Lower lobe of right lung (tissue), 2 donors: ENCODE measurements around the gene COL4A1. TPM values are rescaled to one million over a fixed set of nuclear protein-coding genes. Genes with fewer than 3 reads are reported as not detected.

Experiments used
- ATAC-seq, 2 donors: fragments of 200-7000 bp; cut with Tn5 transposase; one replicate each; pipeline ENCODE4 v1.9.1; 2020 to 2022; ENCODE audit warnings: mild to moderate bottlenecking in 2 of 2, moderate library complexity in 2 of 2
- DNase-seq: peaks from one replicate; pipeline ENCODE4 v3.0.0-alpha.2; 2020
- H3K27ac ChIP-seq: fragments of 200-600 bp; one replicate; pipeline ENCODE4 v1.8.0; 2022
- H3K27me3 ChIP-seq: fragments of 200-600 bp; one replicate; pipeline ENCODE4 v1.8.0; 2022; ENCODE audit warnings: low read depth
- H3K36me3 ChIP-seq: fragments of 200-600 bp; one replicate; pipeline ENCODE4 v1.8.0; 2022; ENCODE audit warnings: mild to moderate bottlenecking
- H3K4me1 ChIP-seq: fragments of 200-600 bp; one replicate; pipeline ENCODE4 v1.8.0; 2022
- H3K4me3 ChIP-seq: fragments of 200-600 bp; one replicate; pipeline ENCODE4 v1.8.0; 2022; ENCODE audit warnings: mild to moderate bottlenecking
- H3K9me3 ChIP-seq: fragments of 200-600 bp; one replicate; pipeline ENCODE4 v1.8.0; 2022
- CTCF ChIP-seq: fragments of 200-600 bp; IDR thresholded peaks from one replicate; pipeline ENCODE4 v1.8.0; 2022; ENCODE audit warnings: antibody characterized with exemption, mild to moderate bottlenecking
- intact Hi-C: fragments of 100-400 bp; cut with DNase I; formaldehyde crosslinking; loops from one replicate; pipeline ENCODE4 v1.11.0; 2022
- total RNA-seq: library from RNA; stranded (reverse); fragmentation: NEBNext Ultra II Directional; extraction: Animal tissue kit (Norgen Biotek cat#: 25700); gene quantifications from one replicate; pipeline ENCODE4 v1.2.1, GENCODE V29; 2021
- donor health status: DM: no; HTN: yes; CAD: no; lungs with severe emphysema.

The COL4A1 gene
- total RNA-seq, 1 donor from 2014 or later: 161 TPM

GRCh38 chr13:110244976-110245375, 62.0 kb downstream of the COL4A1 start:
- Histone ChIP-seq H3K27ac (no peak overlapping the region), H3K36me3 (peaks cover 8% of the 10 kb centered on the region), H3K9me3 (no peaks in the 10 kb centered on the region), H3K4me3 (no peak overlapping the region), H3K27me3 (no peaks in the 10 kb centered on the region), H3K4me1 (peaks cover 38% of the 10 kb centered on the region)
- intact Hi-C loops: no loop called here
- ATAC-seq (no peak), DNase-seq (no peak)
- no peak for TF ChIP-seq CTCF

- Histone ChIP-seq H3K4me1 (peaks cover 35% of the 10 kb centered on the region), H3K9me3 (no peaks in the 10 kb centered on the region), H3K27me3 (no peaks in the 10 kb centered on the region), H3K36me3 (peaks cover 8% of the 10 kb centered on the region), H3K4me3 (no peak overlapping the region), H3K27ac (no peak overlapping the region)
- no peak for TF ChIP-seq CTCF
- ATAC-seq: no peak
- DNase-seq: no peak
- intact Hi-C loops: no loop called here
Observed at GRCh38 chr13:110244071-110244830, 62.7 kb downstream of the COL4A1 start.

GRCh38 chr13:110242615-110243014, 64.3 kb downstream of the COL4A1 start:
- Histone ChIP-seq H3K9me3 (no peaks in the 10 kb centered on the region), H3K36me3 (peaks cover 8% of the 10 kb centered on the region), H3K27ac (no peak overlapping the region), H3K4me1 (peaks cover 38% of the 10 kb centered on the region), H3K4me3 (no peak overlapping the region), H3K27me3 (no peaks in the 10 kb centered on the region)
- DNase-seq (no peak), ATAC-seq (no peak)
- intact Hi-C loops: no loop called here
- no peak for TF ChIP-seq CTCF

- Histone ChIP-seq H3K4me1 (peaks cover 33% of the 10 kb centered on the region), H3K27ac (no peak overlapping the region), H3K27me3 (no peaks in the 10 kb centered on the region), H3K36me3 (peaks cover 8% of the 10 kb centered on the region), H3K4me3 (no peak overlapping the region), H3K9me3 (no peaks in the 10 kb centered on the region)
- TF ChIP-seq CTCF: no peak
- ATAC-seq (no peak), DNase-seq (no peak)
- intact Hi-C loops: no loop called here
Observed at GRCh38 chr13:110240943-110241342, 66.0 kb downstream of the COL4A1 start.

GRCh38 chr13:110240352-110240751, 66.6 kb downstream of the COL4A1 start:
- H3K27me3 ChIP-seq: no peaks in the 10 kb centered on the region
- H3K27ac ChIP-seq: no peak overlapping the region
- peaks cover 8% of the 10 kb centered on the region for H3K36me3 ChIP-seq
- H3K9me3 ChIP-seq: no peaks in the 10 kb centered on the region
- DNase-seq: no peak
- H3K4me3 ChIP-seq: no peak overlapping the region
- TF ChIP-seq CTCF: no peak
- peak; percentile 22 to 23 for ATAC-seq
- intact Hi-C loops: no loop called here
- peaks cover 33% of the 10 kb centered on the region for H3K4me1 ChIP-seq
